K562 (cell line): ENCODE measurements around the gene TMEM129. TPM values are rescaled to one million over a fixed set of nuclear protein-coding genes. Genes with fewer than 3 reads are reported as not detected.

Experiments used
- BHLHE40 ChIP-seq: IDR thresholded peaks from 2 replicates; pipeline ENCODE4 v1.6.1; 2011; ENCODE audit warnings: low read length, improper control_type of control experiment
- CEBPG ChIP-seq, 3 experiments: fragments of 200-800 bp in 1 of 3; sonication (Bioruptor generic) in 1 of 3; sonication (generic) in 1 of 3; formaldehyde crosslinking in 1 of 3; IDR thresholded peaks in 2 of 3; conservative IDR thresholded peaks in 1 of 3; 2 replicates each; pipeline versions ENCODE4 v1.6.1 to v1.8.0; 2016 to 2022; ENCODE audit warnings: missing compliant biosample characterization in 2 of 3, missing genetic modification characterization in 2 of 3, mild to moderate bottlenecking in 1 of 3, missing genetic modification reagents in 1 of 3
- ELF1 ChIP-seq: fragments of 200-800 bp; sonication (Bioruptor generic); IDR thresholded peaks from 2 replicates; pipeline ENCODE4 v1.6.1; 2016; ENCODE audit warnings: missing genetic modification characterization, missing compliant biosample characterization
- ETV5 ChIP-seq: sonication (generic); formaldehyde crosslinking; IDR thresholded peaks from 2 replicates; pipeline ENCODE4 v1.4.0; 2020; ENCODE audit warnings: low read depth, mild to moderate bottlenecking, missing genetic modification reagents
- NFIC ChIP-seq: fragments of 450-650 bp; IDR thresholded peaks from 2 replicates; pipeline ENCODE4 v1.6.1; 2017; ENCODE audit warnings: mild to moderate bottlenecking, inconsistent platforms
- NFYB ChIP-seq: IDR thresholded peaks from 2 replicates; pipeline ENCODE4 v1.6.1; 2011; ENCODE audit warnings: mild to moderate bottlenecking, moderate library complexity; ENCODE audit not compliant: insufficient read length; ENCODE audit errors: extremely low read depth
- POLR2G ChIP-seq: fragments of 200-400 bp; formaldehyde crosslinking; IDR thresholded peaks from 2 replicates; pipeline ENCODE4 v1.6.1; 2017; ENCODE audit warnings: low read depth, mild to moderate bottlenecking, antibody characterized with exemption, low read length, moderate library complexity
- RBBP5 ChIP-seq: fragments of 200-600 bp; sonication (generic); IDR thresholded peaks from 2 replicates; pipeline ENCODE4 v1.6.1; 2012; ENCODE audit warnings: borderline replicate concordance, mild to moderate bottlenecking, low read length, control low read depth, inconsistent platforms; ENCODE audit not compliant: insufficient read depth, poor library complexity, severe bottlenecking
- RBFOX2 ChIP-seq: fragments of 200-400 bp; formaldehyde crosslinking; IDR thresholded peaks from 2 replicates; pipeline ENCODE4 v1.6.1; 2017; ENCODE audit warnings: low read depth, mild to moderate bottlenecking, low read length, moderate library complexity
- SOX6 ChIP-seq: fragments of 450-650 bp; IDR thresholded peaks from 2 replicates; pipeline ENCODE4 v1.6.1; 2014; ENCODE audit warnings: mild to moderate bottlenecking
- UBTF ChIP-seq, 2 experiments: IDR thresholded peaks; 2 replicates each; pipeline ENCODE4 v1.6.1; 2012; ENCODE audit warnings: improper control_type of control experiment in 2 of 2, low read depth in 2 of 2, low read length in 2 of 2, borderline replicate concordance in 1 of 2
- ZFP1 ChIP-seq: fragments of 450-650 bp; formaldehyde crosslinking; IDR thresholded peaks from 2 replicates; pipeline ENCODE4 v1.4.0; 2020; ENCODE audit warnings: mild to moderate bottlenecking, mixed read lengths
- ZNF695 ChIP-seq: fragments of 450-650 bp; formaldehyde crosslinking; IDR thresholded peaks from 2 replicates; pipeline ENCODE4 v1.4.0; 2020; ENCODE audit warnings: mild to moderate bottlenecking, moderate library complexity
- polyA plus RNA-seq, 8 experiments: library from polyadenylated mRNA; depleted of rRNA in 4 of 8; stranded (reverse) in 5 of 8; unstranded in 3 of 8; fragments of >200 nt; fragmentation: Nextera tagmentation in 2 of 8; fragmentation: Illumina TruSeq in 1 of 8; extraction: Ambion mirVana in 2 of 8; extraction: Trizol in 1 of 8; gene quantifications; 2 replicates each; pipeline versions ENCODE4 v1.2.1 to v1.2.3, GENCODE V29; 2011 to 2014; ENCODE audit warnings: inconsistent platforms in 1 of 8, missing spikeins in 1 of 8
- total RNA-seq, 7 experiments: library from RNA; depleted of rRNA in 6 of 7; stranded (reverse); fragments of >200 nt in 6 of 7; fragmentation: Illumina TruSeq in 2 of 7; extraction: Trizol in 2 of 7; gene quantifications; 2 replicates each; pipeline versions ENCODE4 v1.2.1 to v1.2.3, GENCODE V29; 2011 to 2021; ENCODE audit warnings: low replicate concordance in 1 of 7
- TF ChIP-seq, protein P1 (sequence below): fragments of 450-650 bp; IDR thresholded peaks from 2 replicates; pipeline ENCODE4 v1.6.1; 2016; ENCODE audit warnings: low read depth

The TMEM129 gene
- total and polyA plus RNA-seq, 9 of the 15 experiments (the other 6 are each of a cell fraction or from before 2014, with no cell fraction given) = 0.34 to 47.2 (median 18.8) TPM

DNA sequence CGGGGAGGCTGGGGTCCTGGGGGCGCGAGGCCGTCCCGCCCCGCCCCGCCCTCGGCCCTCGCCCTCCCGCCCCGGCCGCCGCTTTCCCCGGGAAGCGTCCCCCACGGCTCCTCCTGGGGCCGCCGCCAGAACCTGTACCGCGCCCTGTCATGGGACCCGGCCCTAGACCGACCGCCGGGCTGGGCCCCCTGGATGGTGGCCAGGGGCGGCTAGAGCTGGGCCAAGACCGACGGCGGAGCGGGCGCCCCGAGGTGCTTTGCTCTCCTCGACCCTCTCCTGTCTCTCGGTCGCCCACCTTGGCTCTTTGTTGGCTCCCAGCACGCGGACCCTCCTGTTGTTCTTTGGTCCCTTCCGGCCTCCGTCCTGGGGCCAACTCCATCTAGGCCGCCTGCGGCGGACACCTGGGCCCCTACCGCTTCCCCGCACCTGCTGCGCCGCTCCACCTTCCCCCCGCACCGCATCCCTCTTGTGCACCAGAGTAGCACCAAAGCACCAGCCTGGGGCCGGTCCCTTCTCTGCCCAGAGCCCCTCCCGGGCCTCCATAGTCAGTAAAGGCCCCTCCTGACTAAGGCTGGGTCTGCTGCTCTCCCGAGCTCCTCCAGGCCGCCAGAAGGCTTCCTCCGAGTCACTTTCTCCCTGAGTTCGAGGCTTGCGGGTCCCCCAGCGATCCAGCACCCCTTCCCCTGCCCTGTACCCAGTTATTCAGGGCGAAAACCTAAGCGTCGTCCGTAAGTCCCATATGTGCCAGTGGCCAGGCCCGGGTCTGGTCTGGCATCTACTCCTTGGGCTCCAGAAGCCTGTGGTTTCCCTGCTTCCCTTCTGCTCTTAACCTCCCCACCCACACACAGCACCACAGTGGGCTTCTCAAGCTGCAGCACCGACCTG, 785 bp upstream of the TMEM129 start (continued):
- no peak for TF ChIP-seq ZFP1 (CRISPR knock-in tag)
- peak; percentile 34 for TF ChIP-seq RBBP5
- no peak for TF ChIP-seq ELF1 (tag)
- TF ChIP-seq NFYB = no peak
- peak; percentile 75 for TF ChIP-seq RBFOX2
- no peak for TF ChIP-seq NFIC
- TF ChIP-seq BHLHE40 = no peak
- TF ChIP-seq, protein P1, sequence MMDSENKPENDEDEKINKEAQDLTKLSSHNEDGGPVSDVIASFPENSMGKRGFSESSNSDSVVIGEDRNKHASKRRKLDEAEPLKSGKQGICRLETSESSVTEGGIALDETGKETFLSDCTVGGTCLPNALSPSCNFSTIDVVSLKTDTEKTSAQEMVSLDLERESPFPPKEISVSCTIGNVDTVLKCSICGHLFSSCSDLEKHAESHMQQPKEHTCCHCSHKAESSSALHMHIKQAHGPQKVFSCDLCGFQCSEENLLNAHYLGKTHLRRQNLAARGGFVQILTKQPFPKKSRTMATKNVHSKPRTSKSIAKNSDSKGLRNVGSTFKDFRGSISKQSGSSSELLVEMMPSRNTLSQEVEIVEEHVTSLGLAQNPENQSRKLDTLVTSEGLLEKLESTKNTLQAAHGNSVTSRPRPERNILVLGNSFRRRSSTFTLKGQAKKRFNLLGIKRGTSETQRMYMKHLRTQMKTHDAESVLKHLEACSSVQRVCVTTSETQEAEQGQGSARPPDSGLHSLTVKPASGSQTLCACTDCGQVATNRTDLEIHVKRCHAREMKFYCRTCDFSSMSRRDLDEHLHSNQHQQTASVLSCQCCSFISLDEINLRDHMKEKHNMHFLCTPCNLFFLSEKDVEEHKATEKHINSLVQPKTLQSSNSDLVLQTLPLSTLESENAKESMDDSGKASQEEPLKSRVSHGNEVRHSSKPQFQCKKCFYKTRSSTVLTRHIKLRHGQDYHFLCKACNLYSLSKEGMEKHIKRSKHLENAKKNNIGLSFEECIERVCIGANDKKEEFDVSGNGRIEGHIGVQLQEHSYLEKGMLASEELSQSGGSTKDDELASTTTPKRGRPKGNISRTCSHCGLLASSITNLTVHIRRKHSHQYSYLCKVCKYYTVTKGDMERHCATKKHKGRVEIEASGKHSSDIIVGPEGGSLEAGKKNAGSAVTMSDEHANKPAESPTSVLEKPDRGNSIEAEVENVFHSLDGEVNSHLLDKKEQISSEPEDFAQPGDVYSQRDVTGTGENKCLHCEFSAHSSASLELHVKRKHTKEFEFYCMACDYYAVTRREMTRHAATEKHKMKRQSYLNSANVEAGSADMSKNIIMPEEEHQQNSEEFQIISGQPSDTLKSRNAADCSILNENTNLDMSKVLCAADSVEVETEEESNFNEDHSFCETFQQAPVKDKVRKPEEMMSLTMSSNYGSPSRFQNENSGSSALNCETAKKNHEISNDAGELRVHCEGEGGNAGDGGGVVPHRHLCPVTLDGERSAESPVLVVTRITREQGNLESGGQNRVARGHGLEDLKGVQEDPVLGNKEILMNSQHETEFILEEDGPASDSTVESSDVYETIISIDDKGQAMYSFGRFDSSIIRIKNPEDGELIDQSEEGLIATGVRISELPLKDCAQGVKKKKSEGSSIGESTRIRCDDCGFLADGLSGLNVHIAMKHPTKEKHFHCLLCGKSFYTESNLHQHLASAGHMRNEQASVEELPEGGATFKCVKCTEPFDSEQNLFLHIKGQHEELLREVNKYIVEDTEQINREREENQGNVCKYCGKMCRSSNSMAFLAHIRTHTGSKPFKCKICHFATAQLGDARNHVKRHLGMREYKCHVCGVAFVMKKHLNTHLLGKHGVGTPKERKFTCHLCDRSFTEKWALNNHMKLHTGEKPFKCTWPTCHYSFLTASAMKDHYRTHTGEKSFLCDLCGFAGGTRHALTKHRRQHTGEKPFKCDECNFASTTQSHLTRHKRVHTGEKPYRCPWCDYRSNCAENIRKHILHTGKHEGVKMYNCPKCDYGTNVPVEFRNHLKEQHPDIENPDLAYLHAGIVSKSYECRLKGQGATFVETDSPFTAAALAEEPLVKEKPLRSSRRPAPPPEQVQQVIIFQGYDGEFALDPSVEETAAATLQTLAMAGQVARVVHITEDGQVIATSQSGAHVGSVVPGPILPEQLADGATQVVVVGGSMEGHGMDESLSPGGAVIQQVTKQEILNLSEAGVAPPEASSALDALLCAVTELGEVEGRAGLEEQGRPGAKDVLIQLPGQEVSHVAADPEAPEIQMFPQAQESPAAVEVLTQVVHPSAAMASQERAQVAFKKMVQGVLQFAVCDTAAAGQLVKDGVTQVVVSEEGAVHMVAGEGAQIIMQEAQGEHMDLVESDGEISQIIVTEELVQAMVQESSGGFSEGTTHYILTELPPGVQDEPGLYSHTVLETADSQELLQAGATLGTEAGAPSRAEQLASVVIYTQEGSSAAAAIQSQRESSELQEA = peak; percentile 81
- TF ChIP-seq SOX6 = no peak
- no peak for TF ChIP-seq CEBPG (CRISPR knock-in tag; IDR thresholded peaks at IDR 0.05)
- TF ChIP-seq CEBPG (tag; conservative IDR thresholded peaks at IDR 0.05 in 1 of 2, IDR thresholded peaks at IDR 0.05 in 1 of 2) = no peak
- TF ChIP-seq ZNF695 (CRISPR knock-in tag) = no peak
- TF ChIP-seq POLR2G = peak; percentile 60
- TF ChIP-seq UBTF (IDR thresholded peaks at IDR 0.05; ENCODE audit: borderline replicate concordance in 1 of 2, low read depth in 2 of 2, low read length in 2 of 2) = no peak
- TF ChIP-seq ETV5 (CRISPR knock-in tag) = no peak
